HCT116 (cell line): Measurements from ENCODE around the gene ALKBH4. TPM values are rescaled to one million over a fixed set of nuclear protein-coding genes. Genes with fewer than 3 reads are reported as not detected.
"Not testable (repeated sequence)": the region's sequence is repeated elsewhere in the genome, so short reads cannot be mapped to it uniquely, and the experiment has no call there.

ENCODE experiments used
- ATAC-seq: fragments of 200-7000 bp; cut with Tn5 transposase; 2 replicates; pipeline ENCODE4 v1.9.1; 2020; ENCODE audit warnings: mild to moderate bottlenecking, moderate library complexity
- BruUV-seq: library from RNA; stranded (reverse); fragments of 400-500 nt; replicated peaks from 2 replicates; lab custom pipeline; 2021; lab: Mats Ljungman, UMichigan
- CTCF ChIA-PET: fragments of 300-600 bp; sonication (Branson Sonifier 250); formaldehyde crosslinking; loops from one replicate; lab custom pipeline; 2021; ENCODE audit warnings: antibody characterized with exemption; lab: Charles Lee
- POLR2A ChIA-PET: fragments of 300-600, 350-600 bp; sonication (Branson Sonifier 250); formaldehyde crosslinking; loops from one replicate; lab custom pipeline; 2021; ENCODE audit warnings: antibody characterized with exemption; lab: Charles Lee
- RAD21 ChIA-PET, 2 experiments: fragments of 300-600 bp; sonication (Branson Sonifier 250); formaldehyde crosslinking; loops; one replicate each; lab custom pipeline; 2023; ENCODE audit warnings: low total read pairs in 2 of 2; ENCODE audit not compliant: uncharacterized antibody in 2 of 2, unreplicated experiment in 2 of 2, low non-redundant PET in 1 of 2; lab: Charles Lee
- DNase-seq: peaks from one replicate; pipeline ENCODE4 v3.0.0-alpha.2; 2010; ENCODE audit warnings: low read depth, low spot score
- H2AFZ ChIP-seq: fragments of 200-600 bp; shearing (Covaris generic), sonication (generic); 2 replicates; pipeline ENCODE4 v1.6.1; 2017; ENCODE audit warnings: low read depth, mixed run types, mixed read lengths, antibody characterized with exemption, low read length; ENCODE audit not compliant: poor library complexity, severe bottlenecking
- H3K27ac ChIP-seq: 2 replicates; pipeline ENCODE4 v1.5.1; 2012; ENCODE audit warnings: low read depth, low read length
- H3K27me3 ChIP-seq: fragments of 200-600 bp; sonication (generic); 2 replicates; pipeline ENCODE4 v1.6.1; 2016; ENCODE audit warnings: mixed run types, low read length, mixed read lengths; ENCODE audit not compliant: insufficient read depth
- H3K36me3 ChIP-seq, 2 experiments: fragments of 200-500 bp in 1 of 2; fragments of 200-600 bp in 1 of 2; sonication (Bioruptor generic) in 1 of 2; sonication (generic) in 1 of 2; 2 replicates each; pipeline versions ENCODE4 v1.5.1 to v1.6.1; 2014 to 2016; ENCODE audit warnings: low read length in 2 of 2, inconsistent platforms in 1 of 2, mixed read lengths in 1 of 2, mixed run types in 1 of 2; ENCODE audit not compliant: insufficient read depth in 2 of 2, control insufficient read depth in 1 of 2
- H3K4me1 ChIP-seq, 2 experiments: fragments of 200-600 bp in 1 of 2; sonication (generic) in 1 of 2; 2 replicates each; pipeline versions ENCODE4 v1.5.1 to v1.6.1; 2012 to 2017; ENCODE audit warnings: low read length in 2 of 2, inconsistent platforms in 1 of 2, mild to moderate bottlenecking in 1 of 2, mixed read lengths in 1 of 2, mixed run types in 1 of 2, moderate library complexity in 1 of 2; ENCODE audit not compliant: insufficient read depth in 2 of 2, control insufficient read depth in 1 of 2
- H3K4me2 ChIP-seq: fragments of 200-600 bp; sonication (generic); 2 replicates; pipeline ENCODE4 v1.6.1; 2017; ENCODE audit warnings: mixed run types, low read length, mixed read lengths
- H3K4me3 ChIP-seq, 2 experiments: fragments of 200-600 bp in 1 of 2; sonication (generic) in 1 of 2; replicated peaks in 1 of 2; 2 replicates each; pipeline ENCODE4 v1.5.1; 2011 to 2016; ENCODE audit warnings: low read length in 2 of 2, control low read depth in 1 of 2, low read depth in 1 of 2, mild to moderate bottlenecking in 1 of 2, mixed read lengths in 1 of 2, mixed run types in 1 of 2
- H3K79me2 ChIP-seq: fragments of 200-600 bp; sonication (generic); 2 replicates; pipeline ENCODE4 v1.6.1; 2017; ENCODE audit warnings: mild to moderate bottlenecking, mixed run types, low read length, moderate library complexity, mixed read lengths; ENCODE audit not compliant: insufficient read depth
- H3K9ac ChIP-seq: fragments of 200-600 bp; sonication (generic); 2 replicates; pipeline ENCODE4 v1.6.1; 2016; ENCODE audit warnings: low read length, mixed read lengths
- H3K9me2 ChIP-seq: fragments of 200-600 bp; sonication (generic), shearing (Covaris generic); 2 replicates; pipeline ENCODE4 v1.6.1; 2017; ENCODE audit warnings: mixed run types, mild to moderate bottlenecking, moderate library complexity; ENCODE audit not compliant: insufficient read depth
- H3K9me3 ChIP-seq, 2 experiments: fragments of 200-500 bp in 1 of 2; fragments of 200-600 bp in 1 of 2; sonication (Bioruptor generic) in 1 of 2; sonication (generic) in 1 of 2; 2 replicates each; pipeline ENCODE4 v1.6.1; 2014 to 2017; ENCODE audit warnings: low read length in 2 of 2, mixed read lengths in 2 of 2, inconsistent platforms in 1 of 2, low read depth in 1 of 2, mild to moderate bottlenecking in 1 of 2, mixed run types in 1 of 2, moderate library complexity in 1 of 2; ENCODE audit not compliant: control insufficient read depth in 1 of 2, insufficient read depth in 1 of 2
- H4K20me1 ChIP-seq: fragments of 200-600 bp; sonication (generic), shearing (Covaris generic); 2 replicates; pipeline ENCODE4 v1.6.1; 2017; ENCODE audit warnings: mixed run types, mild to moderate bottlenecking, moderate library complexity; ENCODE audit not compliant: insufficient read depth
- intact Hi-C: fragments of 100-400 bp; cut with micrococcal nuclease; formaldehyde crosslinking; loops from 2 replicates; pipeline ENCODE4 v1.10.0; 2022
- total RNA-seq: library from RNA; stranded (reverse); gene quantifications from one replicate; pipeline ENCODE4 v1.2.1, GENCODE V29; 2021; ENCODE audit not compliant: unreplicated experiment

ALKBH4 gene
- total RNA-seq, 1 experiment from 2014 or later = 14.9 TPM

- H3K36me3 ChIP-seq, RAD21 ChIA-PET, H3K27ac ChIP-seq, BruUV-seq, H2AFZ ChIP-seq, ATAC-seq, intact Hi-C loops, H3K27me3 ChIP-seq, H3K79me2 ChIP-seq, H3K4me2 ChIP-seq, CTCF ChIA-PET, H4K20me1 ChIP-seq, H3K9me2 ChIP-seq, H3K4me1 ChIP-seq, DNase-seq, H3K9ac ChIP-seq, H3K9me3 ChIP-seq, POLR2A ChIA-PET, H3K4me3 ChIP-seq: not testable (repeated sequence)
These were observed 42.9 kb upstream of the ALKBH4 start for GRCh38 chr7:102507410-102508088.

DNA sequence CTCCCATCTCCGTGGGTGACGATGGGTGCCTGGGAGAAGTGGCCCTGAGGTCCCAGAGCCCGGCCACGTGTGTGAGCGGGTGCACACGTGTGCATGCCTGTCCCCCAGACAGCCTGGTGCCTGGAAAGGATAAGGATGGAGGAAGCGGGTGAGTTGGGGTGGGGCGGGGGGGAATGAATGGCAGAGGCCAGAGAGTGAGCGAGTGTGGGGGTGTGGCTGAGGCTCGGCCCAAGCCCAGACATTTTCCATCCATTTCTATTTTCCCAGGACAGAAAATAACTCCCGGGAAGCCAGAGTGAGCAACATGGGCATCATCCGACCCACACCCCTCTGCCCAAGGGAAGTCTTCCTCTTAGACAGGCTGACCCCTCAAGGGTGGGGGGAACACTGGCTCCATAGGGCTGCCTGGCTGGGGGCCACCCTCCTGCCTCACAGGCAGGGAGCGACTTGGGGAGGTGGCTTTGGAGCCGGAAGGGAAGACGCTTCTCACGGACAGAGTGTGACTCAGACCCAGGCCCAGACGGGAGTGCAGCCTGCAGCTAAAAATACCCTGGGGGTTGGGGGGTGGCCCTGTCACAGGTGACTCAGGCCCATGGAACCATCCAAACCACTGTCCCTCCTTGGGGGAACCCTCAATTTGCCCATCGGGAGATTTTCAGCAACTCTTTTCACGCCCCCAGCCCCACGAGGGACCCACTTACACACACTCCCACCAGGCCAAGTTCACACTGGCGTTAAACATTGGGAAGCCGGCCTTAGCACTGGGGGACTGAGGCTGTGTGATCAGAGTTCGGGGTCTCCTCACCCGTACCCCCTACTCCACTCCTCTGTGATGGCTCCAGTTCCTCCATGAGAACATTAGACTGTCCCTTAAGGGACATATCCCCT is 40.9 kb upstream of the ALKBH4 start:
- H3K4me3 ChIP-seq, H3K9me2 ChIP-seq, H3K79me2 ChIP-seq, H3K36me3 ChIP-seq, H3K4me1 ChIP-seq, DNase-seq, POLR2A ChIA-PET, H2AFZ ChIP-seq, CTCF ChIA-PET, H3K27me3 ChIP-seq, H3K9ac ChIP-seq, intact Hi-C loops, H3K9me3 ChIP-seq, H4K20me1 ChIP-seq, RAD21 ChIA-PET: not testable (repeated sequence)
- TSS peak; percentile 88 for BruUV-seq
- ATAC-seq = peak; percentile 91
- peak overlapping the region; percentile 50 for H3K27ac ChIP-seq
- H3K4me2 ChIP-seq = peak overlapping the region; percentile 41

- H2AFZ ChIP-seq, H3K9me3 ChIP-seq, H3K27ac ChIP-seq, H3K9me2 ChIP-seq, H3K79me2 ChIP-seq, intact Hi-C loops, H3K4me2 ChIP-seq, H4K20me1 ChIP-seq, H3K4me1 ChIP-seq, ATAC-seq, DNase-seq, POLR2A ChIA-PET, H3K36me3 ChIP-seq, H3K4me3 ChIP-seq, H3K9ac ChIP-seq, H3K27me3 ChIP-seq, CTCF ChIA-PET, BruUV-seq, RAD21 ChIA-PET: not testable (repeated sequence)
These were observed 38.5 kb upstream of the ALKBH4 start for GRCh38 chr7:102503141-102503540.

GRCh38 chr7:102498321-102498720 is 33.7 kb upstream of the ALKBH4 start:
- POLR2A ChIA-PET, ATAC-seq, H3K4me1 ChIP-seq, DNase-seq, H3K27me3 ChIP-seq, H3K4me3 ChIP-seq, H3K79me2 ChIP-seq, H3K9me2 ChIP-seq, CTCF ChIA-PET, H3K27ac ChIP-seq, H2AFZ ChIP-seq, BruUV-seq, H3K9me3 ChIP-seq, H3K4me2 ChIP-seq, H3K9ac ChIP-seq, H4K20me1 ChIP-seq, RAD21 ChIA-PET, intact Hi-C loops, H3K36me3 ChIP-seq: not testable (repeated sequence)
